T47D (cell line): ENCODE results near the gene CPNE8.
A peak's percentile ranks its signal among the peaks of the same experiment; 100 is the strongest.

Experiments
- DNase-seq, 2 experiments: peaks; one replicate each; pipeline versions ENCODE4 v3.0.0 to v3.0.0-alpha.2; 2011 to 2012; ENCODE audit warnings: low read depth in 1 of 2, low spot score in 1 of 2
- JUND ChIP-seq: IDR thresholded peaks from 2 replicates; pipeline ENCODE4 v1.6.1; 2012; ENCODE audit warnings: low read depth
- in situ Hi-C: cut with HindIII; loops from 2 replicates; pipeline ENCODE4 v1.10.0; 2016; ENCODE audit warnings: low sequenced_read_pairs, low pct_unique_long_range_greater_than_20kb

Gene CPNE8

GRCh38 chr12:38905480-38906351, at the start of gene CPNE8:
CPNE8 (minus strand) TSS chr12:38905591; CDS start chr12:38905534, 57 bp downstream.
- in situ Hi-C loops, result no loop called here
- DNase-seq, result peak; percentile 23 to 26
- TF ChIP-seq JUND, result no peak

GRCh38 chr12:38954238-38954873, 49.0 kb upstream of the CPNE8 start:
- no peak for DNase-seq
- in situ Hi-C loops, result no loop called here
- TF ChIP-seq JUND, result no peak

- in situ Hi-C loops, result no loop called here
- DNase-seq, result no peak
- no peak for TF ChIP-seq JUND
Observed at GRCh38 chr12:38949363-38949762, 44.0 kb upstream of the CPNE8 start.

- in situ Hi-C loops, result no loop called here
- DNase-seq, result no peak
- TF ChIP-seq JUND, result no peak
Observed at GRCh38 chr12:38934686-38935085, 29.3 kb upstream of the CPNE8 start.

- no peak for DNase-seq
- no peak for TF ChIP-seq JUND
- in situ Hi-C loops, result no loop called here
Observed at GRCh38 chr12:38934078-38934584, 28.7 kb upstream of the CPNE8 start.

GRCh38 chr12:38932320-38932719, 26.9 kb upstream of the CPNE8 start:
- no peak for TF ChIP-seq JUND
- in situ Hi-C loops, result no loop called here
- no peak for DNase-seq

- TF ChIP-seq JUND, result no peak
- in situ Hi-C loops, result no loop called here
- DNase-seq, result no peak
Observed at GRCh38 chr12:38931461-38931860, 26.1 kb upstream of the CPNE8 start.

GRCh38 chr12:38930990-38931389, 25.6 kb upstream of the CPNE8 start:
- in situ Hi-C loops, result no loop called here
- DNase-seq, result no peak
- no peak for TF ChIP-seq JUND

- in situ Hi-C loops, result no loop called here
- no peak for DNase-seq
- TF ChIP-seq JUND, result no peak
Observed at GRCh38 chr12:38926501-38926900, 21.1 kb upstream of the CPNE8 start.

- in situ Hi-C loops, result no loop called here
- no peak for TF ChIP-seq JUND
- peak; percentile 33 to 89 for DNase-seq
Observed at GRCh38 chr12:38921025-38921677, 15.8 kb upstream of the CPNE8 start.

- no peak for TF ChIP-seq JUND
- in situ Hi-C loops, result no loop called here
- DNase-seq, result no peak
Observed at GRCh38 chr12:38919191-38919590, 13.8 kb upstream of the CPNE8 start.

GRCh38 chr12:38915429-38916182, 10.2 kb upstream of the CPNE8 start:
- no peak for TF ChIP-seq JUND
- no peak for DNase-seq
- in situ Hi-C loops, result no loop called here
